GM23338 (cell line): ENCODE data around the gene CDK5.

Experiments
- CREB1 ChIP-seq: fragments of 250-450 bp; sonication (Bioruptor Pico); IDR thresholded peaks from 2 replicates; pipeline ENCODE4 v1.5.0; 2020; ENCODE audit warnings: low read depth, mild to moderate bottlenecking, moderate library complexity
- CTCF ChIP-seq, 2 experiments: fragments of 200-600 bp in 1 of 2; sonication (generic) in 1 of 2; conservative IDR thresholded peaks; 2 replicates each; pipeline versions ENCODE4 v1.5.1 to v1.6.1; 2016 to 2017; ENCODE audit warnings: antibody characterized with exemption in 2 of 2, low read depth in 2 of 2, mild to moderate bottlenecking in 2 of 2, moderate library complexity in 1 of 2
- EZH2 ChIP-seq: fragments of 200-600 bp; sonication (generic); IDR thresholded peaks from one replicate; pipeline ENCODE4 v1.8.0; 2017; ENCODE audit warnings: antibody characterized with exemption, mild to moderate bottlenecking, low read depth; ENCODE audit not compliant: unreplicated experiment
- EZH2phosphoT487 ChIP-seq: fragments of 200-600 bp; sonication (generic); IDR thresholded peaks from one replicate; pipeline ENCODE4 v1.8.1; 2018; ENCODE audit warnings: antibody characterized with exemption; ENCODE audit not compliant: unreplicated experiment
- JUNB ChIP-seq: IDR thresholded peaks from one replicate; pipeline ENCODE4 v1.6.1; 2016; ENCODE audit warnings: antibody characterized with exemption; ENCODE audit not compliant: unreplicated experiment
- NANOG ChIP-seq: IDR thresholded peaks from 2 replicates; pipeline ENCODE4 v1.6.1; 2016; ENCODE audit warnings: antibody characterized with exemption, borderline replicate concordance
- POLR2AphosphoS5 ChIP-seq: IDR thresholded peaks from 2 replicates; pipeline ENCODE4 v1.6.1; 2016; ENCODE audit warnings: antibody characterized with exemption, low read depth
- REST ChIP-seq: IDR thresholded peaks from one replicate; pipeline ENCODE4 v1.6.1; 2018; ENCODE audit warnings: antibody characterized with exemption; ENCODE audit not compliant: unreplicated experiment
- ZNF114 ChIP-seq: fragments of 250-450 bp; sonication (Bioruptor Pico); IDR thresholded peaks from 2 replicates; pipeline ENCODE4 v1.5.0; 2020; ENCODE audit warnings: mild to moderate bottlenecking, moderate library complexity
- ZNF331 ChIP-seq: fragments of 250-450 bp; sonication (Bioruptor Pico); IDR thresholded peaks from 2 replicates; pipeline ENCODE4 v1.5.0; 2020; ENCODE audit warnings: low read depth, mild to moderate bottlenecking, moderate library complexity
- TF ChIP-seq, protein P1 (sequence below): fragments of 250-450 bp; sonication (Bioruptor Pico); IDR thresholded peaks from 2 replicates; pipeline ENCODE4 v1.5.0; 2020; ENCODE audit warnings: mild to moderate bottlenecking, moderate library complexity

DNA sequence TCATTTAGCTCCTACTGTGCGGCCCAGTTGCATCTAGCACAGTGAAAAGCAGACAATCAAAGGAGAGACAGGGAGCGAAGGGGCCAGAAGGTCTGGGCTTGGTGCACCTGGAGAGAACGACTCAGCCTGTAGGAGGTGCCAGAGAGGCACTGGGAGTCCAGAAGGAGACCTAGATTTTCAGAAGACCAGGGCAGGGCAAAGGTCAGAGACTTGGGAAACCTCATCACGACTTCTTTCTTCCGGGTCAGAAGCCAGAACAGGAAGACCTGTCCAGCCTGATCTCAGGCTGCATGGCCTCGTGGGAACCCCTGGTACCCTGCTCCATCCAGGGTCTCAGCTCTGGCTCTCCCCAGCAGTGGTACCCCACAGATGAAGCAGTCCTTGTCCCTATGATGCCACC, 33.7 kb upstream of the CDK5 start:
- peak; percentile 72 to 82 for TF ChIP-seq CTCF (conservative IDR thresholded peaks at IDR 0.05; ENCODE audit: low read depth in 2 of 2)
- TF ChIP-seq CREB1 = no peak
- TF ChIP-seq REST = no peak
- no peak for TF ChIP-seq EZH2
- no peak for TF ChIP-seq EZH2phosphoT487
- TF ChIP-seq POLR2AphosphoS5 = no peak
- no peak for TF ChIP-seq JUNB
- TF ChIP-seq, protein P1, sequence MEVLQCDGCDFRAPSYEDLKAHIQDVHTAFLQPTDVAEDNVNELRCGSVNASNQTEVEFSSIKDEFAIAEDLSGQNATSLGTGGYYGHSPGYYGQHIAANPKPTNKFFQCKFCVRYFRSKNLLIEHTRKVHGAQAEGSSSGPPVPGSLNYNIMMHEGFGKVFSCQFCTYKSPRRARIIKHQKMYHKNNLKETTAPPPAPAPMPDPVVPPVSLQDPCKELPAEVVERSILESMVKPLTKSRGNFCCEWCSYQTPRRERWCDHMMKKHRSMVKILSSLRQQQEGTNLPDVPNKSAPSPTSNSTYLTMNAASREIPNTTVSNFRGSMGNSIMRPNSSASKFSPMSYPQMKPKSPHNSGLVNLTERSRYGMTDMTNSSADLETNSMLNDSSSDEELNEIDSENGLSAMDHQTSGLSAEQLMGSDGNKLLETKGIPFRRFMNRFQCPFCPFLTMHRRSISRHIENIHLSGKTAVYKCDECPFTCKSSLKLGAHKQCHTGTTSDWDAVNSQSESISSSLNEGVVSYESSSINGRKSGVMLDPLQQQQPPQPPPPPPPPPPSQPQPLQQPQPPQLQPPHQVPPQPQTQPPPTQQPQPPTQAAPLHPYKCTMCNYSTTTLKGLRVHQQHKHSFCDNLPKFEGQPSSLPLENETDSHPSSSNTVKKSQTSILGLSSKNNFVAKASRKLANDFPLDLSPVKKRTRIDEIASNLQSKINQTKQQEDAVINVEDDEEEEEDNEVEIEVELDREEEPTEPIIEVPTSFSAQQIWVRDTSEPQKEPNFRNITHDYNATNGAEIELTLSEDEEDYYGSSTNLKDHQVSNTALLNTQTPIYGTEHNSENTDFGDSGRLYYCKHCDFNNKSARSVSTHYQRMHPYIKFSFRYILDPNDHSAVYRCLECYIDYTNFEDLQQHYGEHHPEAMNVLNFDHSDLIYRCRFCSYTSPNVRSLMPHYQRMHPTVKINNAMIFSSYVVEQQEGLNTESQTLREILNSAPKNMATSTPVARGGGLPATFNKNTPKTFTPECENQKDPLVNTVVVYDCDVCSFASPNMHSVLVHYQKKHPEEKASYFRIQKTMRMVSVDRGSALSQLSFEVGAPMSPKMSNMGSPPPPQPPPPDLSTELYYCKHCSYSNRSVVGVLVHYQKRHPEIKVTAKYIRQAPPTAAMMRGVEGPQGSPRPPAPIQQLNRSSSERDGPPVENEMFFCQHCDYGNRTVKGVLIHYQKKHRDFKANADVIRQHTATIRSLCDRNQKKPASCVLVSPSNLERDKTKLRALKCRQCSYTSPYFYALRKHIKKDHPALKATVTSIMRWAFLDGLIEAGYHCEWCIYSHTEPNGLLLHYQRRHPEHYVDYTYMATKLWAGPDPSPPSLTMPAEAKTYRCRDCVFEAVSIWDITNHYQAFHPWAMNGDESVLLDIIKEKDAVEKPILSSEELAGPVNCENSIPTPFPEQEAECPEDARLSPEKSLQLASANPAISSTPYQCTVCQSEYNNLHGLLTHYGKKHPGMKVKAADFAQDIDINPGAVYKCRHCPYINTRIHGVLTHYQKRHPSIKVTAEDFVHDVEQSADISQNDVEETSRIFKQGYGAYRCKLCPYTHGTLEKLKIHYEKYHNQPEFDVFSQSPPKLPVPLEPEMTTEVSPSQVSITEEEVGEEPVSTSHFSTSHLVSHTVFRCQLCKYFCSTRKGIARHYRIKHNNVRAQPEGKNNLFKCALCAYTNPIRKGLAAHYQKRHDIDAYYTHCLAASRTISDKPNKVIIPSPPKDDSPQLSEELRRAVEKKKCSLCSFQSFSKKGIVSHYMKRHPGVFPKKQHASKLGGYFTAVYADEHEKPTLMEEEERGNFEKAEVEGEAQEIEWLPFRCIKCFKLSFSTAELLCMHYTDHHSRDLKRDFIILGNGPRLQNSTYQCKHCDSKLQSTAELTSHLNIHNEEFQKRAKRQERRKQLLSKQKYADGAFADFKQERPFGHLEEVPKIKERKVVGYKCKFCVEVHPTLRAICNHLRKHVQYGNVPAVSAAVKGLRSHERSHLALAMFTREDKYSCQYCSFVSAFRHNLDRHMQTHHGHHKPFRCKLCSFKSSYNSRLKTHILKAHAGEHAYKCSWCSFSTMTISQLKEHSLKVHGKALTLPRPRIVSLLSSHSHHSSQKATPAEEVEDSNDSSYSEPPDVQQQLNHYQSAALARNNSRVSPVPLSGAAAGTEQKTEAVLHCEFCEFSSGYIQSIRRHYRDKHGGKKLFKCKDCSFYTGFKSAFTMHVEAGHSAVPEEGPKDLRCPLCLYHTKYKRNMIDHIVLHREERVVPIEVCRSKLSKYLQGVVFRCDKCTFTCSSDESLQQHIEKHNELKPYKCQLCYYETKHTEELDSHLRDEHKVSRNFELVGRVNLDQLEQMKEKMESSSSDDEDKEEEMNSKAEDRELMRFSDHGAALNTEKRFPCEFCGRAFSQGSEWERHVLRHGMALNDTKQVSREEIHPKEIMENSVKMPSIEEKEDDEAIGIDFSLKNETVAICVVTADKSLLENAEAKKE (CRISPR knock-in tag) = no peak
- TF ChIP-seq ZNF331 (CRISPR knock-in tag) = no peak
- no peak for TF ChIP-seq ZNF114
- TF ChIP-seq NANOG = no peak
